Muscle layer of duodenum (tissue), 2 donors: ENCODE data around the gene AEN.

Experiments
- H3K27ac ChIP-seq: one replicate; pipeline ENCODE4 v1.7.0; 2013; ENCODE audit warnings: mild to moderate bottlenecking, low read length
- H3K27me3 ChIP-seq: one replicate; pipeline ENCODE4 v1.7.0; 2013; ENCODE audit warnings: low read depth, mild to moderate bottlenecking, control low read depth, low read length
- H3K36me3 ChIP-seq, 2 donors: one replicate each; pipeline ENCODE4 v1.7.0; 2013; ENCODE audit warnings: low read length in 2 of 2, control low read depth in 1 of 2, mild to moderate bottlenecking in 1 of 2; ENCODE audit not compliant: insufficient read depth in 2 of 2, control insufficient read depth in 1 of 2
- H3K4me1 ChIP-seq, 2 donors: one replicate each; pipeline ENCODE4 v1.7.0; 2013; ENCODE audit warnings: low read length in 2 of 2, mild to moderate bottlenecking in 2 of 2, control low read depth in 1 of 2, moderate library complexity in 1 of 2; ENCODE audit not compliant: insufficient read depth in 2 of 2, control insufficient read depth in 1 of 2
- H3K4me3 ChIP-seq, 2 donors: one replicate each; pipeline ENCODE4 v1.7.0; 2013; ENCODE audit warnings: low read length in 2 of 2, low read depth in 1 of 2, mild to moderate bottlenecking in 1 of 2
- H3K9me3 ChIP-seq, 2 donors: one replicate each; pipeline ENCODE4 v1.7.0; 2013; ENCODE audit warnings: low read length in 2 of 2, control low read depth in 1 of 2, mild to moderate bottlenecking in 1 of 2; ENCODE audit not compliant: control insufficient read depth in 1 of 2
- donor health status: healthy.

Gene AEN

GRCh38 chr15:88661041-88661700 is 40.0 kb downstream of the AEN start:
- Histone ChIP-seq H3K4me1 (peaks cover 0 to 10% of the 10 kb centered on the region in 2 donors), H3K4me3 (no peak overlapping the region), H3K27ac (no peak overlapping the region), H3K9me3 (no peaks in the 10 kb centered on the region), H3K27me3 (peaks cover 3% of the 10 kb centered on the region), H3K36me3 (no peaks in the 10 kb centered on the region)

DNA sequence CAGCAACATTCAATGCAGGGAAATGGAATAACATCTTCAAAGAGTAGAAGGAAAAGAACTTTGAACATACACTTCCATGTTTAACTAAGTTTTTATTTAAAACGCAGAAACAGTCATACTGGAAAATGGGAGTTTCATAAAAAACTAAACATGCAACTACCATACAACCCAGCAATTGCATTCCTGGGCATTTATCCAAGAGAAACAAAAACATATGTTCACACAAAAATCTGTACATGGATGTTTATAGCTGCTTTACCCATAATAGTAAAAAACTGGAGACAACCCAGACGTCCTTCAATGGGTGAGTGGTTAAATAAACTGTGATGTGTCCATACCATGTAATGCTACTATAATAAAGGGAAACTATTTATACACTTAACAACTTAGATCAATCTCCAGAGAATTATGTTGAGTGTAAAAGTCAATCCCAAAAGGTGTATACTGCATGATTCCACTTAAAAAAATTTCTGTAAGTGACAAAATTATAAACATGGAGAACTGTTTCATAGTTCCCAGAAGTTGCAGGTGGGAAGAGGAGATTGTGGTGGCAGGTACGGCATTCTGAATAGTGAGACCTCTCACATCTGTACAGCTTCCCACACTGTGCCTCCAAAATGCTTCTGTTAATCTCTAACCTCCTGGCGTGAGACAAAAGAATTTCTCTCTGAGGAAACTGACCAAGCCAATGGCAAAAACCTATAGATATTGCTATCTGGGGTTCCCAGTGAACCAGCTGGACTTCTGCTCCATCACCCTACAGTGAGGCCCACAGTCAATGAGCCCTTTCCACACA is 40.8 kb downstream of the AEN start:
- Histone ChIP-seq H3K27me3 (peaks cover 3% of the 10 kb centered on the region), H3K9me3 (no peaks in the 10 kb centered on the region), H3K27ac (no peak overlapping the region), H3K4me3 (no peak overlapping the region), H3K36me3 (no peaks in the 10 kb centered on the region), H3K4me1 (peaks cover 0 to 10% of the 10 kb centered on the region in 2 donors)

GRCh38 chr15:88663141-88663621 is 42.0 kb downstream of the AEN start:
- no peaks in the 10 kb centered on the region for H3K36me3 ChIP-seq
- H3K4me1 ChIP-seq = peaks cover 0 to 4% of the 10 kb centered on the region in 2 donors
- H3K27me3 ChIP-seq = peaks cover 3% of the 10 kb centered on the region
- no peak overlapping the region for H3K4me3 ChIP-seq
- H3K9me3 ChIP-seq = no peaks in the 10 kb centered on the region
- no peak overlapping the region for H3K27ac ChIP-seq

GRCh38 chr15:88664151-88664778 is 43.1 kb downstream of the AEN start:
- H3K4me1 ChIP-seq = no peaks in the 10 kb centered on the region
- no peak overlapping the region for H3K4me3 ChIP-seq
- no peaks in the 10 kb centered on the region for H3K9me3 ChIP-seq
- peaks cover 3% of the 10 kb centered on the region for H3K27me3 ChIP-seq
- H3K27ac ChIP-seq = no peak overlapping the region
- no peaks in the 10 kb centered on the region for H3K36me3 ChIP-seq

DNA sequence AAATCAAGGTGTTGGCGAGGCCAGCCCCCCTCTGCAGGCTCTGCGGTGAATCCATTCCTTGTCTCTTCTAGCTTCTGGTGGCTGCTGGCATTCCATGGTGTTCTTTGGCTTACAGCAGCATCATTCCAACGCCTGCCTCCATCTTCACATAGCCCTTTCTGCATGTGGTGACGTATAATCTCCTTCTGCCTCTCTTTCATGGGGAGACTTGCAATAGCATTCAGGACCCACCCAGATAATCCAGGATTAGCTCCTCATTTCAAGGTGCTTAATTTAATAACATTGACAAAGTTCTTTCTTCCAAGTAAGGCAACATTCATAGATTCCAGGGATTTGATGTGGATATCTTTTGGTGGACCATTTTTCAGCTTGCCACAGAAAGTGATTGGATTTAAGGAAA is 53.5 kb downstream of the AEN start:
- H3K36me3 ChIP-seq = no peaks in the 10 kb centered on the region
- H3K27ac ChIP-seq = no peak overlapping the region
- H3K4me3 ChIP-seq = no peak overlapping the region
- H3K4me1 ChIP-seq = no peaks in the 10 kb centered on the region
- peaks cover 4% of the 10 kb centered on the region for H3K27me3 ChIP-seq
- H3K9me3 ChIP-seq = no peaks in the 10 kb centered on the region

- H3K36me3 ChIP-seq = no peaks in the 10 kb centered on the region
- H3K4me3 ChIP-seq = no peak overlapping the region
- H3K27me3 ChIP-seq = peaks cover 4% of the 10 kb centered on the region
- no peaks in the 10 kb centered on the region for H3K4me1 ChIP-seq
- H3K9me3 ChIP-seq = no peaks in the 10 kb centered on the region
- H3K27ac ChIP-seq = no peak overlapping the region
Measured at GRCh38 chr15:88678755-88679154, 57.6 kb downstream of the AEN start.

GRCh38 chr15:88680241-88681001 is 59.3 kb downstream of the AEN start:
- no peak overlapping the region for H3K27ac ChIP-seq
- H3K4me1 ChIP-seq = no peaks in the 10 kb centered on the region
- H3K36me3 ChIP-seq = no peaks in the 10 kb centered on the region
- H3K9me3 ChIP-seq = no peaks in the 10 kb centered on the region
- H3K27me3 ChIP-seq = peaks cover 4% of the 10 kb centered on the region
- H3K4me3 ChIP-seq = no peak overlapping the region

- H3K27ac ChIP-seq = no peak overlapping the region
Measured at GRCh38 chr15:88681610-88682221, 60.6 kb downstream of the AEN start.

More at GRCh38 chr15:88681610-88682221, 60.6 kb downstream of the AEN start:
- no peaks in the 10 kb centered on the region for H3K4me1 ChIP-seq
- H3K27me3 ChIP-seq = peaks cover 4% of the 10 kb centered on the region
- H3K36me3 ChIP-seq = no peaks in the 10 kb centered on the region
- H3K9me3 ChIP-seq = no peaks in the 10 kb centered on the region
- no peak overlapping the region for H3K4me3 ChIP-seq
